ENCODE data around the gene HEXIM1. TPM values are rescaled to one million over a fixed set of nuclear protein-coding genes. Genes with fewer than 3 reads are reported as not detected.

Gene HEXIM1
- total and polyA plus RNA-seq, 2 experiments from 2014 or later: 9.2 to 10.9 TPM

DNA sequence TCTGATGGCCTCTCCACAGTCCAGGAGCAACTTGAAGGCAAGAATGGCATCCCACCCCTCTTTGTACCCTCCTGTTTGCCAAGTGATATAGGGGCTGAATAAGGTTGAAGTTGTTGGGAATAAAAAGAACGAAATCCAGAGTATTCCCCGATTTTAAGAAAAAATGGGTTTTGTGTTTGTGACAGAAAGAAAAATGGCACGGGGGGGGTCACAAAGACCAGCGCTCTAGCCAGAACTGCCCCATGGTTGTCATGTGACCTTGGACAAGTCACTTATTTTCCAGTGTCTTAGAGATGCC lies 1.7 kb upstream of the HEXIM1 start (continued):
- TF ChIP-seq, protein P1, sequence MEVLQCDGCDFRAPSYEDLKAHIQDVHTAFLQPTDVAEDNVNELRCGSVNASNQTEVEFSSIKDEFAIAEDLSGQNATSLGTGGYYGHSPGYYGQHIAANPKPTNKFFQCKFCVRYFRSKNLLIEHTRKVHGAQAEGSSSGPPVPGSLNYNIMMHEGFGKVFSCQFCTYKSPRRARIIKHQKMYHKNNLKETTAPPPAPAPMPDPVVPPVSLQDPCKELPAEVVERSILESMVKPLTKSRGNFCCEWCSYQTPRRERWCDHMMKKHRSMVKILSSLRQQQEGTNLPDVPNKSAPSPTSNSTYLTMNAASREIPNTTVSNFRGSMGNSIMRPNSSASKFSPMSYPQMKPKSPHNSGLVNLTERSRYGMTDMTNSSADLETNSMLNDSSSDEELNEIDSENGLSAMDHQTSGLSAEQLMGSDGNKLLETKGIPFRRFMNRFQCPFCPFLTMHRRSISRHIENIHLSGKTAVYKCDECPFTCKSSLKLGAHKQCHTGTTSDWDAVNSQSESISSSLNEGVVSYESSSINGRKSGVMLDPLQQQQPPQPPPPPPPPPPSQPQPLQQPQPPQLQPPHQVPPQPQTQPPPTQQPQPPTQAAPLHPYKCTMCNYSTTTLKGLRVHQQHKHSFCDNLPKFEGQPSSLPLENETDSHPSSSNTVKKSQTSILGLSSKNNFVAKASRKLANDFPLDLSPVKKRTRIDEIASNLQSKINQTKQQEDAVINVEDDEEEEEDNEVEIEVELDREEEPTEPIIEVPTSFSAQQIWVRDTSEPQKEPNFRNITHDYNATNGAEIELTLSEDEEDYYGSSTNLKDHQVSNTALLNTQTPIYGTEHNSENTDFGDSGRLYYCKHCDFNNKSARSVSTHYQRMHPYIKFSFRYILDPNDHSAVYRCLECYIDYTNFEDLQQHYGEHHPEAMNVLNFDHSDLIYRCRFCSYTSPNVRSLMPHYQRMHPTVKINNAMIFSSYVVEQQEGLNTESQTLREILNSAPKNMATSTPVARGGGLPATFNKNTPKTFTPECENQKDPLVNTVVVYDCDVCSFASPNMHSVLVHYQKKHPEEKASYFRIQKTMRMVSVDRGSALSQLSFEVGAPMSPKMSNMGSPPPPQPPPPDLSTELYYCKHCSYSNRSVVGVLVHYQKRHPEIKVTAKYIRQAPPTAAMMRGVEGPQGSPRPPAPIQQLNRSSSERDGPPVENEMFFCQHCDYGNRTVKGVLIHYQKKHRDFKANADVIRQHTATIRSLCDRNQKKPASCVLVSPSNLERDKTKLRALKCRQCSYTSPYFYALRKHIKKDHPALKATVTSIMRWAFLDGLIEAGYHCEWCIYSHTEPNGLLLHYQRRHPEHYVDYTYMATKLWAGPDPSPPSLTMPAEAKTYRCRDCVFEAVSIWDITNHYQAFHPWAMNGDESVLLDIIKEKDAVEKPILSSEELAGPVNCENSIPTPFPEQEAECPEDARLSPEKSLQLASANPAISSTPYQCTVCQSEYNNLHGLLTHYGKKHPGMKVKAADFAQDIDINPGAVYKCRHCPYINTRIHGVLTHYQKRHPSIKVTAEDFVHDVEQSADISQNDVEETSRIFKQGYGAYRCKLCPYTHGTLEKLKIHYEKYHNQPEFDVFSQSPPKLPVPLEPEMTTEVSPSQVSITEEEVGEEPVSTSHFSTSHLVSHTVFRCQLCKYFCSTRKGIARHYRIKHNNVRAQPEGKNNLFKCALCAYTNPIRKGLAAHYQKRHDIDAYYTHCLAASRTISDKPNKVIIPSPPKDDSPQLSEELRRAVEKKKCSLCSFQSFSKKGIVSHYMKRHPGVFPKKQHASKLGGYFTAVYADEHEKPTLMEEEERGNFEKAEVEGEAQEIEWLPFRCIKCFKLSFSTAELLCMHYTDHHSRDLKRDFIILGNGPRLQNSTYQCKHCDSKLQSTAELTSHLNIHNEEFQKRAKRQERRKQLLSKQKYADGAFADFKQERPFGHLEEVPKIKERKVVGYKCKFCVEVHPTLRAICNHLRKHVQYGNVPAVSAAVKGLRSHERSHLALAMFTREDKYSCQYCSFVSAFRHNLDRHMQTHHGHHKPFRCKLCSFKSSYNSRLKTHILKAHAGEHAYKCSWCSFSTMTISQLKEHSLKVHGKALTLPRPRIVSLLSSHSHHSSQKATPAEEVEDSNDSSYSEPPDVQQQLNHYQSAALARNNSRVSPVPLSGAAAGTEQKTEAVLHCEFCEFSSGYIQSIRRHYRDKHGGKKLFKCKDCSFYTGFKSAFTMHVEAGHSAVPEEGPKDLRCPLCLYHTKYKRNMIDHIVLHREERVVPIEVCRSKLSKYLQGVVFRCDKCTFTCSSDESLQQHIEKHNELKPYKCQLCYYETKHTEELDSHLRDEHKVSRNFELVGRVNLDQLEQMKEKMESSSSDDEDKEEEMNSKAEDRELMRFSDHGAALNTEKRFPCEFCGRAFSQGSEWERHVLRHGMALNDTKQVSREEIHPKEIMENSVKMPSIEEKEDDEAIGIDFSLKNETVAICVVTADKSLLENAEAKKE (CRISPR knock-in tag; IDR thresholded peaks at IDR 0.05): no peak
- TF ChIP-seq NANOG (IDR thresholded peaks at IDR 0.05; ENCODE audit: borderline replicate concordance): no peak
- TF ChIP-seq ZNF331 (CRISPR knock-in tag; IDR thresholded peaks at IDR 0.05; ENCODE audit: low read depth): no peak

DNA sequence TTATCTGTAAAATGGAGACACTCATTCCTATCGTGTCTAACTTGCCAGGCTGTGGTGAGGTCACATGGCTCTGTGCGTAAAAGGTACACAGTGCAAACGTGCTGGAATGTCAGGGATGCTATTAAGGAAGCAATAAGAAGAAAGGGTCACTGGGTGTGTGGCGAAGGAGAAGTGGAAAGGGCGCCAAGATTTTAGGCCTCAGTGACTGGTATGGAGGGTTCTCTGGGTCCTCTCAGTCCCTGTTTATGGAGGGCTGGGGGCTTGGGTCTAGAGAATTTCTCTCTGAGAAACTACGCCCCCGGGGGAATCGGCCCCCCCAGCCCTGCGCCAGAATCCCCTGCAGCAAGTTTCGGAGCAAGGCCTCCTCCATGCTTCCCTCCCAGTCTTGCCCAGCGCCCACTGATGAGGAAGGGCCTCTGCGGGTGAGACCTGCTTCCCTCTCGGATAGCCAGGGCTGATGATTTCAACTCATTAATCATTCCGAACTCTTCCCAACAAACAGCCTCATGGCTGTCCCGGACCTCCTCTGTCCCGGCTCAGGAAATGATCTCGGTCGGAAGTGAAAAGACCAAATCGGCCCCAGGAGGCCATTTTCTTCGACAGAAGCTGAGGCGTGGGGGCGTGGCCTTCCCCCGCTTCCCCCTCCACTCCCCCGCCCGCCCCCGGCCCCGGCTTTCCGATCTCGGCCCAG lies 1.2 kb upstream of the HEXIM1 start:
- peaks cover 25% of the 10 kb centered on the region for H3K79me2 ChIP-seq (replicated peaks; ENCODE audit: insufficient read depth)
- no peaks in the 10 kb centered on the region for H3K36me3 ChIP-seq (ENCODE audit: insufficient read depth)
- peak overlapping the region; percentile 62 for H3K4me3 ChIP-seq
- H2AFZ ChIP-seq: no peak overlapping the region
- Mint-ChIP-seq H3K9me3 (no peaks in the 10 kb centered on the region), H3K36me3 (ENCODE audit: low read depth) (peaks cover 12% of the 10 kb centered on the region), H3K27me3 (ENCODE audit: insufficient read depth, low read depth, poor library complexity) (peaks cover 39% of the 10 kb centered on the region), H3K4me3 (peak overlapping the region; percentile 100), H3K27ac (peak overlapping the region; percentile 100), H3K4me1 (peaks cover 43% of the 10 kb centered on the region)
- peaks cover 5% of the 10 kb centered on the region; the same call in 1 of the 2 replicates for H3K27me3 ChIP-seq (ENCODE audit: insufficient read depth)
- no peaks in the 10 kb centered on the region for H3K9me2 ChIP-seq (ENCODE audit: insufficient read depth)
- H4K20me1 ChIP-seq (replicated peaks; ENCODE audit: insufficient read depth): peaks cover 15% of the 10 kb centered on the region; the same call in 1 of the 2 replicates
- peaks cover 11% of the 10 kb centered on the region for H3F3A ChIP-seq (replicated peaks; ENCODE audit: low read depth)
- H3K27ac ChIP-seq (ENCODE audit: low read depth): peak overlapping the region; percentile 97
- H3K4me2 ChIP-seq: peak overlapping the region; percentile 73
- peaks cover 35% of the 10 kb centered on the region for H3K4me1 ChIP-seq (ENCODE audit: insufficient read depth)
- peak; percentile 87 for DNase-seq (ENCODE audit: low spot score)
- no peak; the same call in 2 of the 3 replicates for ATAC-seq
- no peak for TF ChIP-seq STAT1 (IDR thresholded peaks at IDR 0.05; ENCODE audit: unreplicated experiment)
- TF ChIP-seq CREB1 (CRISPR knock-in tag; IDR thresholded peaks at IDR 0.05; ENCODE audit: low read depth): no peak
- no peak for TF ChIP-seq REST (IDR thresholded peaks at IDR 0.05; ENCODE audit: unreplicated experiment)
- TF ChIP-seq EZH2 (IDR thresholded peaks at IDR 0.05; ENCODE audit: low read depth, unreplicated experiment): no peak
